ENCODE results near the gene TK2.

Gene TK2

GRCh38 chr16:66513111-66513723, 36.7 kb downstream of the TK2 start:
- Histone ChIP-seq H3K4me3 (ENCODE audit: low read length) (no peak overlapping the region), H3K79me2 (ENCODE audit: low read length) (peaks cover 14% of the 10 kb centered on the region), H3K36me3 (replicated peaks; ENCODE audit: insufficient read depth, low read length) (no peaks in the 10 kb centered on the region), H4K20me1 (ENCODE audit: insufficient read depth, low read length) (no peaks in the 10 kb centered on the region), H2AFZ (ENCODE audit: low read length) (no peak overlapping the region), H3K4me2 (ENCODE audit: low read depth, low read length) (no peak overlapping the region), H3F3A (ENCODE audit: insufficient read depth, low read length) (peaks cover 19% of the 10 kb centered on the region), H3K9me2 (replicated peaks; ENCODE audit: insufficient read depth, low read length) (no peaks in the 10 kb centered on the region), H3K9me3 (replicated peaks; ENCODE audit: insufficient read depth, low read length) (no peaks in the 10 kb centered on the region), H3K27me3 (replicated peaks; ENCODE audit: insufficient read depth, low read length) (no peaks in the 10 kb centered on the region), H3K27ac (ENCODE audit: low read length) (no peak overlapping the region), H3K4me1 (ENCODE audit: low read length) (peaks cover 27% of the 10 kb centered on the region), H3K9ac (ENCODE audit: low read length) (no peak overlapping the region)
- TF ChIP-seq EZH2 (optimal IDR thresholded peaks at IDR 0.05; ENCODE audit: low read depth, low read length) (no peak), CTCF (IDR thresholded peaks at IDR 0.05; ENCODE audit: low read length) (no peak), EZH2phosphoT487 (IDR thresholded peaks at IDR 0.05; ENCODE audit: low read length) (no peak)
- no peak for DNase-seq

- Histone ChIP-seq H3K4me2 (ENCODE audit: low read depth, low read length) (no peak overlapping the region), H3K36me3 (replicated peaks; ENCODE audit: insufficient read depth, low read length) (no peaks in the 10 kb centered on the region), H3K9ac (ENCODE audit: low read length) (no peak overlapping the region), H3K4me3 (ENCODE audit: low read length) (no peak overlapping the region), H2AFZ (ENCODE audit: low read length) (no peak overlapping the region), H3K9me2 (replicated peaks; ENCODE audit: insufficient read depth, low read length) (no peaks in the 10 kb centered on the region), H3K9me3 (replicated peaks; ENCODE audit: insufficient read depth, low read length) (no peaks in the 10 kb centered on the region), H3F3A (ENCODE audit: insufficient read depth, low read length) (peaks cover 12% of the 10 kb centered on the region), H4K20me1 (ENCODE audit: insufficient read depth, low read length) (no peaks in the 10 kb centered on the region), H3K4me1 (ENCODE audit: low read length) (peaks cover 20% of the 10 kb centered on the region), H3K27ac (ENCODE audit: low read length) (no peak overlapping the region), H3K27me3 (replicated peaks; ENCODE audit: insufficient read depth, low read length) (no peaks in the 10 kb centered on the region), H3K79me2 (ENCODE audit: low read length) (peaks cover 7% of the 10 kb centered on the region)
- TF ChIP-seq CTCF (IDR thresholded peaks at IDR 0.05; ENCODE audit: low read length) (no peak), EZH2 (optimal IDR thresholded peaks at IDR 0.05; ENCODE audit: low read depth, low read length) (no peak), EZH2phosphoT487 (IDR thresholded peaks at IDR 0.05; ENCODE audit: low read length) (no peak)
- no peak for DNase-seq
Observed at GRCh38 chr16:66512272-66513110, 37.4 kb downstream of the TK2 start.

GRCh38 chr16:66511602-66512271, 38.2 kb downstream of the TK2 start:
- H2AFZ ChIP-seq (ENCODE audit: low read length), result no peak overlapping the region
- peaks cover 6% of the 10 kb centered on the region for H3K79me2 ChIP-seq (ENCODE audit: low read length)
- no peak for DNase-seq
- H3K9me3 ChIP-seq (replicated peaks; ENCODE audit: insufficient read depth, low read length), result no peaks in the 10 kb centered on the region
- no peak overlapping the region for H3K4me3 ChIP-seq (ENCODE audit: low read length)
- no peak overlapping the region for H3K27ac ChIP-seq (ENCODE audit: low read length)
- peaks cover 15% of the 10 kb centered on the region for H3K4me1 ChIP-seq (ENCODE audit: low read length)
- H3K4me2 ChIP-seq (ENCODE audit: low read depth, low read length), result no peak overlapping the region
- H4K20me1 ChIP-seq (ENCODE audit: insufficient read depth, low read length), result no peaks in the 10 kb centered on the region
- no peak for TF ChIP-seq EZH2 (optimal IDR thresholded peaks at IDR 0.05; ENCODE audit: low read depth, low read length)
- no peak for TF ChIP-seq EZH2phosphoT487 (IDR thresholded peaks at IDR 0.05; ENCODE audit: low read length)
- peak; percentile 26; the same call in 1 of the 2 replicates for TF ChIP-seq CTCF (IDR thresholded peaks at IDR 0.05; ENCODE audit: low read length)
- no peaks in the 10 kb centered on the region for H3K9me2 ChIP-seq (replicated peaks; ENCODE audit: insufficient read depth, low read length)
- no peaks in the 10 kb centered on the region for H3K27me3 ChIP-seq (replicated peaks; ENCODE audit: insufficient read depth, low read length)
- peaks cover 6% of the 10 kb centered on the region for H3F3A ChIP-seq (ENCODE audit: insufficient read depth, low read length)
- no peak overlapping the region for H3K9ac ChIP-seq (ENCODE audit: low read length)
- H3K36me3 ChIP-seq (replicated peaks; ENCODE audit: insufficient read depth, low read length), result no peaks in the 10 kb centered on the region

All from MM.1S (cell line).